Pancreas (tissue), 10 donors: Measurements from ENCODE around the gene CDADC1. TPM values are rescaled to one million over a fixed set of nuclear protein-coding genes. Genes with fewer than 3 reads are reported as not detected.

Experiments used
- ATAC-seq, 4 donors: fragments of 200-7000 bp; cut with Tn5 transposase; one replicate each; pipeline versions ENCODE4 v1.8.0 to v1.9.1; 2020; ENCODE audit warnings: mild to moderate bottlenecking in 4 of 4, moderate library complexity in 4 of 4
- DNase-seq, 6 donors: peaks; one replicate each; pipeline ENCODE4 v3.0.0-alpha.2; 2020
- FAIRE-seq: peaks from 2 replicates; lab custom pipeline; 2012; peaks lifted over from hg19 to GRCh38; lab: Jason Lieb, UNC
- H3K27ac ChIP-seq, 4 donors: fragments of 200-600 bp; sonication (generic); 1 replicate in 3 of 4; 2 replicates in 1 of 4; pipeline versions ENCODE4 v1.5.0 to v1.8.0; 2020
- H3K27me3 ChIP-seq, 4 donors: fragments of 200-600 bp; one replicate each; pipeline ENCODE4 v1.8.0; 2021
- H3K36me3 ChIP-seq, 3 donors: fragments of 200-600 bp; sonication (generic) in 1 of 3; one replicate each; pipeline versions ENCODE4 v1.5.0 to v1.8.0; 2020 to 2021
- H3K4me1 ChIP-seq, 3 donors: fragments of 200-600 bp; one replicate each; pipeline ENCODE4 v1.8.0; 2021
- H3K4me3 ChIP-seq, 4 donors: fragments of 200-600 bp; sonication (generic) in 2 of 4; one replicate each; pipeline versions ENCODE4 v1.5.0 to v1.8.0; 2020 to 2021
- H3K9me3 ChIP-seq, 4 donors: fragments of 200-600 bp; one replicate each; pipeline ENCODE4 v1.8.0; 2021
- WGBS, 2 donors: extraction: QIAGEN DNeasy Blood & Tissue Kit; methylation state at CpG; one replicate each; pipeline ENCODE4 v1.1.7; 2013; 5-methylcytosine and 5-hydroxymethylcytosine counted together
- intact Hi-C, 3 donors: fragments of 100-400 bp; cut with DNase I; formaldehyde crosslinking; loops; one replicate each; pipeline versions ENCODE4 v1.11.1 to v1.14.2; 2022
- polyA plus RNA-seq, 2 donors: library from polyadenylated mRNA; stranded (reverse); fragments of 200-250 nt; gene quantifications; one replicate each; pipeline ENCODE4 v1.2.3, GENCODE V29; 2013
- total RNA-seq, 6 donors: library from RNA; stranded (reverse); fragmentation: NEBNext Ultra II Directional in 4 of 6; extraction: Animal tissue kit (Norgen Biotek cat#: 25700) in 4 of 6; gene quantifications; one replicate each; pipeline versions ENCODE4 v1.2.1 to v1.2.4, GENCODE V29; 2021 to 2023
- TF ChIP-seq, protein P1 (sequence below), 4 donors: fragments of 200-600 bp; sonication (generic) in 3 of 4; IDR thresholded peaks; one replicate each; pipeline versions ENCODE4 v1.5.0 to v1.8.0; 2021; ENCODE audit warnings: antibody characterized with exemption in 4 of 4
- donor health status: healthy with polysubstance abuse.
- donor health status: DM: no; HTN: no; CAD: no; lungs with moderate emphysema.
- donor health status: DM: no; HTN: no; CAD: no.
- donor health status: control.
- donor health status: control.
- donor health status: Bipolar disorder and iron deficiency.
- donor health status: DM: yes; HTN: yes; CAD: no.
- donor health status: DM: no; HTN: no; CAD: no.
- donor health status: DM: no; HTN: no; CAD: no.
- donor health status: DM: yes; HTN: yes; CAD: no.

CDADC1 gene
- total and polyA plus RNA-seq, 8 donors: 2.5 to 4.4 (median 3.5) TPM

DNA sequence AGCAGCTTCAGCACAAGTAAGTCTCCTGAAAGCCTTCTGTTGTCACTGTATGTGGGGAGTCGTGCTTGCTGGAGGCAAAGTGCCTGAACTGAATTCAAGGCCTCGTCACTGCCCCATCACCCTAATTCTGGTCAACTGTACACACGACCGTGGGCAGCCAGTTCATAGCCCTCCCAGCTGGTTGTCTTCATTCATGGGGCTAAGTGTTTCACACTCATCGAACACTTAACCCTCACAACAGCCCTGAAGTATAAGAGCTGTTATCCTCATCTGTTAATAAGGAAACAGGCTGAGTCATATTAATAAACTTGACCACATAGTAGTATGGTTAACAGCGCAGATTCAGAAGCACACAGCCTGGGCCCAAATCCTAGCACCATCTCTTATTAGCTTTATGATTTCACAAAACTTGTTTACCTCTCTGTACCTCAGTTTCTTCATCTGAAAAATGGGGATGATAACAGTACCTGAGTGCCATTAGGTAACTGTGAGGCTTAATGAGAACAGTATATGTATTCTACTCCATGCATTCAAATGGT lies 66.7 kb downstream of the CDADC1 start:
- FAIRE-seq (no peak), ATAC-seq (peak in 2 of 4 donors; percentile 15 to 37), DNase-seq (no peak)
- H3K27me3 ChIP-seq: no peaks in the 10 kb centered on the region
- no peaks in the 10 kb centered on the region for H3K9me3 ChIP-seq
- TF ChIP-seq, protein P1, sequence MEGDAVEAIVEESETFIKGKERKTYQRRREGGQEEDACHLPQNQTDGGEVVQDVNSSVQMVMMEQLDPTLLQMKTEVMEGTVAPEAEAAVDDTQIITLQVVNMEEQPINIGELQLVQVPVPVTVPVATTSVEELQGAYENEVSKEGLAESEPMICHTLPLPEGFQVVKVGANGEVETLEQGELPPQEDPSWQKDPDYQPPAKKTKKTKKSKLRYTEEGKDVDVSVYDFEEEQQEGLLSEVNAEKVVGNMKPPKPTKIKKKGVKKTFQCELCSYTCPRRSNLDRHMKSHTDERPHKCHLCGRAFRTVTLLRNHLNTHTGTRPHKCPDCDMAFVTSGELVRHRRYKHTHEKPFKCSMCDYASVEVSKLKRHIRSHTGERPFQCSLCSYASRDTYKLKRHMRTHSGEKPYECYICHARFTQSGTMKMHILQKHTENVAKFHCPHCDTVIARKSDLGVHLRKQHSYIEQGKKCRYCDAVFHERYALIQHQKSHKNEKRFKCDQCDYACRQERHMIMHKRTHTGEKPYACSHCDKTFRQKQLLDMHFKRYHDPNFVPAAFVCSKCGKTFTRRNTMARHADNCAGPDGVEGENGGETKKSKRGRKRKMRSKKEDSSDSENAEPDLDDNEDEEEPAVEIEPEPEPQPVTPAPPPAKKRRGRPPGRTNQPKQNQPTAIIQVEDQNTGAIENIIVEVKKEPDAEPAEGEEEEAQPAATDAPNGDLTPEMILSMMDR (IDR thresholded peaks at IDR 0.05): no peak
- intact Hi-C loops: no loop called here
- peak overlapping the region in 2 of 4 donors; percentile 40 to 41 for H3K27ac ChIP-seq
- no peak overlapping the region for H3K4me3 ChIP-seq
- peaks cover under 1 to 1% (median 1%) of the 10 kb centered on the region in 3 donors for H3K4me1 ChIP-seq
- no peaks in the 10 kb centered on the region for H3K36me3 ChIP-seq
- WGBS, 2 donors: 81 to 86% methylated on average over 6 of the region's 6 CpGs

GRCh38 chr13:49315036-49315565 lies 67.4 kb downstream of the CDADC1 start:
- Histone ChIP-seq H3K4me3 (no peak overlapping the region), H3K27ac (no peak overlapping the region), H3K9me3 (no peaks in the 10 kb centered on the region), H3K36me3 (no peaks in the 10 kb centered on the region), H3K27me3 (no peaks in the 10 kb centered on the region), H3K4me1 (no peaks in the 10 kb centered on the region)
- 93 to 99% methylated on average over 3 of the region's 3 CpGs for WGBS, 2 donors
- no peak for ATAC-seq
- FAIRE-seq: no peak
- TF ChIP-seq, protein P1 (IDR thresholded peaks at IDR 0.05): no peak
- DNase-seq: no peak
- intact Hi-C loops: no loop called here

DNA sequence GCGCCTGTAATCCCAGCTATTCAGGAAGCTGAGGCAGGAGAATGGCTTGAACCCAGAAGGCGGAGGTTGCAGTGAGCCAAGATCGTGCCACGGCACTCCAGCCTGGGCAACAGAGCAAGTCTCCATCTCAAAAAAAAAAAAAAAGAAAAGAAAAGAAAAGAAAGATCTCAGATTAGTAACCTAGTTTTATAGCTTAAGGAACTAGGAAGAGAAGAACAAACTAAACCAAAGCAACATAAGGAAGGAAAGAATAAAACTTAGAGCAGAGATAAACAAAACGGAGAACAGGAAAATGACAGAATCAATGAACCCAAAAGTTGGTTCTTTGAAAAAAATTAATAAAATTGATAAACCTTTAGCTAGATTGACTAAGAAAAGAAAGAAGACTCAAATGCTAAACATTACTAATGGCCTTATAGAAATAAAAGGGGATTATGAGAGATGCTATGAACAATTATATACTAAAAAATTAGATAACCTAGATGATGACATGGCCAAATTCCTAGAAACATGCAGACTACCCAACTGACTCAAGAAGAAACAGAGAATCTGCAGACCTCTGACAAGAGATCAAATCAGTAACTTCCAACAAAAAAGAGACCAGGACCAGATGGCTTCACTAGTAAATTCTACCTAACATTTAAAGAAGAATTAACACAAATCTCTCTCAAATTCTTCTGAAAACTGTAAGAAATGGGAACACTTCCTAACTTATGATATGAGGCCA lies 68.2 kb downstream of the CDADC1 start:
- intact Hi-C loops: no loop called here
- Histone ChIP-seq H3K4me3 (no peak overlapping the region), H3K36me3 (no peaks in the 10 kb centered on the region), H3K27ac (no peak overlapping the region), H3K27me3 (no peaks in the 10 kb centered on the region), H3K9me3 (no peaks in the 10 kb centered on the region), H3K4me1 (no peaks in the 10 kb centered on the region)
- ATAC-seq (no peak), FAIRE-seq (no peak), DNase-seq (no peak)
- TF ChIP-seq, protein P1 (IDR thresholded peaks at IDR 0.05): no peak
- 94 to 98% methylated on average over 5 of the region's 5 CpGs for WGBS, 2 donors

DNA sequence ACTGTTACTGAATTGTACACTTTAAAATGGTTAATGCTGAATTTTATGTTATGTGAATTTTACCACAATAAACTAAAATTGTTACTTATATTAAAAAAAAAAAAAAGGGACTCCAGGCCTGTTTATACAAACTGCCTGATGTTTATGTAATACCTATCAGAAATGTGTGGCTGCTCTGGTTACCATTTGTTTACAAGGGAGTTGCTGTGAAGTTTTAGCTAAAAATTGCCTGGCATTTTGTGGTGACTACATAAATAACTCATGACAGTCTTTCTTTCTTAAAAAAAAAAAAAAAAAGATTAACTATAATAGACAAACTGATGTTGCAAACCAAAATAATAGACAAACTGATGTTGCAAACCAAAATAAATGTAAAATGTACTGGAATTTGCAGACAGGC lies 71.8 kb downstream of the CDADC1 start:
- TF ChIP-seq, protein P1 (IDR thresholded peaks at IDR 0.05): no peak
- DNase-seq: no peak
- no peak overlapping the region for H3K4me3 ChIP-seq
- no peak overlapping the region for H3K27ac ChIP-seq
- intact Hi-C loops: no loop called here
- H3K9me3 ChIP-seq: no peaks in the 10 kb centered on the region
- H3K36me3 ChIP-seq: no peaks in the 10 kb centered on the region
- H3K27me3 ChIP-seq: no peaks in the 10 kb centered on the region
- no peak for FAIRE-seq
- ATAC-seq: no peak
- no peaks in the 10 kb centered on the region for H3K4me1 ChIP-seq

DNA sequence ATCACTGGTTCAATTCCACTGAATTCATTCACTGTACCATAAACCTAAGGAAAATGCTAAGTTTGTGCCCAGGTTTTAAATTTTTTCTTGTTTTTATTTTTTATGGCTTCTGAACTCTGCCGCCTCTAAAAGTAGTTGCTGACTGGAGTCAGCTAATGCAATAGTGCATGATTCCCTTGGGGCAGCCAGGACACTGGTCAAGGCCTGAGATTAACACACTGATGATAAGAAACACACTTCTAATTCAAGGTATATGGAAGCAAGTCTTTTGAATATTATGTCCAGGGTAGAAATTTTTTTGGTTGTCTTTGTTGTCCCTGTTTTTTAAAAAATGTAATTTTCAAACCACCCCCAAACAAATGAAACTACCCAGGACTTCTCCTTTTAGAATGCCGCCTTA lies 72.2 kb downstream of the CDADC1 start:
- H3K27ac ChIP-seq: no peak overlapping the region
- no peaks in the 10 kb centered on the region for H3K4me1 ChIP-seq
- no peak overlapping the region for H3K4me3 ChIP-seq
- no peaks in the 10 kb centered on the region for H3K27me3 ChIP-seq
- intact Hi-C loops: no loop called here
- 83 to 91% methylated on average over 2 of the region's 2 CpGs for WGBS, 2 donors
- no peaks in the 10 kb centered on the region for H3K9me3 ChIP-seq
- ATAC-seq (no peak), DNase-seq (no peak), FAIRE-seq (no peak)
- TF ChIP-seq, protein P1 (IDR thresholded peaks at IDR 0.05): no peak
- H3K36me3 ChIP-seq: no peaks in the 10 kb centered on the region
